IMR-90 (cell line): ENCODE measurements around the gene ENO2. TPM values are rescaled to one million over a fixed set of nuclear protein-coding genes. Genes with fewer than 3 reads are reported as not detected.

Experiments used
- ATAC-seq: fragments of 200-7000 bp; cut with Tn5 transposase; 2 replicates; pipeline ENCODE4 v1.9.1; 2020; ENCODE audit warnings: low read depth, mild to moderate bottlenecking, moderate library complexity
- BruUV-seq: library from RNA; stranded (reverse); fragments of 400-500 nt; replicated peaks from 2 replicates; lab custom pipeline; 2021; lab: Mats Ljungman, UMichigan
- CTCF ChIA-PET: fragments of 300-600 bp; formaldehyde crosslinking; extraction: SDS; loops from one replicate; lab custom pipeline; 2021; ENCODE audit warnings: antibody characterized with exemption; lab: Yijun Ruan, JAX
- POLR2A ChIA-PET: fragments of 300-600 bp; sonication (Branson Sonifier 250); formaldehyde crosslinking; loops from one replicate; lab custom pipeline; 2022; ENCODE audit warnings: antibody characterized with exemption; ENCODE audit not compliant: unreplicated experiment; lab: Charles Lee
- DNase-seq: peaks from one replicate; pipeline ENCODE4 v3.0.0; 2013
- H2AFZ ChIP-seq: replicated peaks from 2 replicates; pipeline ENCODE3; 2013; ENCODE audit warnings: low read length, mild to moderate bottlenecking; ENCODE audit not compliant: poor library complexity
- H2AK5ac ChIP-seq: 2 replicates; pipeline ENCODE4 v1.6.1; 2013; ENCODE audit warnings: low read depth, low read length, inconsistent platforms
- H2AK9ac ChIP-seq: replicated peaks from 2 replicates; pipeline ENCODE3; 2013; ENCODE audit warnings: mild to moderate bottlenecking, low read depth, low read length, moderate library complexity; ENCODE audit not compliant: poor library complexity
- H2BK120ac ChIP-seq: 2 replicates; pipeline ENCODE4 v1.6.1; 2013; ENCODE audit warnings: low read depth, low read length, inconsistent platforms
- H2BK15ac ChIP-seq: 3 replicates; pipeline ENCODE4 v1.6.1; 2013; ENCODE audit warnings: low read depth, low read length, inconsistent platforms
- H2BK20ac ChIP-seq: 2 replicates; pipeline ENCODE4 v1.6.1; 2013; ENCODE audit warnings: low read depth, mild to moderate bottlenecking, inconsistent platforms, low read length, moderate library complexity
- H2BK5ac ChIP-seq: 2 replicates; pipeline ENCODE4 v1.6.1; 2013; ENCODE audit warnings: mild to moderate bottlenecking, low read depth, low read length, inconsistent platforms; ENCODE audit not compliant: poor library complexity, severe bottlenecking
- H3K14ac ChIP-seq: replicated peaks from 2 replicates; pipeline ENCODE4 v1.6.1; 2013; ENCODE audit warnings: low read depth, low read length, inconsistent platforms
- H3K18ac ChIP-seq: 2 replicates; pipeline ENCODE4 v1.6.1; 2013; ENCODE audit warnings: low read depth, low read length, control low read depth
- H3K23ac ChIP-seq: 2 replicates; pipeline ENCODE4 v1.6.1; 2013; ENCODE audit warnings: low read depth, low read length, inconsistent platforms
- H3K27ac ChIP-seq: 2 replicates; pipeline ENCODE4 v1.5.1; 2013; ENCODE audit warnings: mild to moderate bottlenecking, control low read depth, low read length; ENCODE audit not compliant: insufficient read depth
- H3K27me3 ChIP-seq: 2 replicates; pipeline ENCODE4 v1.6.1; 2013; ENCODE audit warnings: low read length; ENCODE audit not compliant: control insufficient read depth, insufficient read depth
- H3K36me3 ChIP-seq: 2 replicates; pipeline ENCODE4 v1.6.1; 2013; ENCODE audit warnings: low read length, mixed read lengths; ENCODE audit not compliant: control insufficient read depth, insufficient read depth
- H3K4ac ChIP-seq: 2 replicates; pipeline ENCODE4 v1.6.1; 2013; ENCODE audit warnings: low read depth, low read length, inconsistent platforms
- H3K4me1 ChIP-seq: 2 replicates; pipeline ENCODE4 v1.6.1; 2013; ENCODE audit warnings: low read length, mixed read lengths; ENCODE audit not compliant: control insufficient read depth, insufficient read depth
- H3K4me2 ChIP-seq: 2 replicates; pipeline ENCODE4 v1.6.1; 2013; ENCODE audit warnings: low read depth, mild to moderate bottlenecking, control low read depth, low read length, moderate library complexity
- H3K4me3 ChIP-seq: 2 replicates; pipeline ENCODE4 v1.5.1; 2013; ENCODE audit warnings: low read depth, mild to moderate bottlenecking, control low read depth, low read length, moderate library complexity; ENCODE audit not compliant: insufficient read depth
- H3K56ac ChIP-seq: 2 replicates; pipeline ENCODE4 v1.6.1; 2013; ENCODE audit warnings: low read length, inconsistent platforms; ENCODE audit not compliant: insufficient read depth; ENCODE audit errors: extremely low read depth
- H3K79me1 ChIP-seq, 2 experiments: 2 replicates each; pipeline ENCODE4 v1.6.1; 2013; ENCODE audit warnings: low read length in 2 of 2, inconsistent platforms in 1 of 2, low read depth in 1 of 2
- H3K9ac ChIP-seq: 2 replicates; pipeline ENCODE4 v1.6.1; 2013; ENCODE audit warnings: low read depth, low read length, control low read depth
- H3K9me1 ChIP-seq: 2 replicates; pipeline ENCODE4 v1.6.1; 2013; ENCODE audit warnings: low read length, inconsistent platforms; ENCODE audit not compliant: insufficient read depth
- H3K9me3 ChIP-seq: 2 replicates; pipeline ENCODE4 v1.6.1; 2013; ENCODE audit warnings: low read length; ENCODE audit not compliant: control insufficient read depth, insufficient read depth
- H4K20me1 ChIP-seq: 2 replicates; pipeline ENCODE4 v1.6.1; 2013; ENCODE audit warnings: low read length, inconsistent platforms; ENCODE audit not compliant: insufficient read depth
- H4K5ac ChIP-seq: 2 replicates; pipeline ENCODE4 v1.6.1; 2013; ENCODE audit warnings: mild to moderate bottlenecking, low read depth, low read length, control low read depth
- H4K8ac ChIP-seq, 2 experiments: 2 replicates each; pipeline ENCODE4 v1.6.1; 2013; ENCODE audit warnings: low read depth in 2 of 2, low read length in 2 of 2, control low read depth in 1 of 2, inconsistent platforms in 1 of 2
- H4K91ac ChIP-seq: 2 replicates; pipeline ENCODE4 v1.6.1; 2013; ENCODE audit warnings: low read depth, low read length, inconsistent platforms; ENCODE audit not compliant: insufficient read depth
- BHLHE40 ChIP-seq: fragments of 150-350 bp; IDR thresholded peaks from 2 replicates; pipeline ENCODE4 v1.6.1; 2016; ENCODE audit warnings: mild to moderate bottlenecking, low read depth, low read length
- ELK1 ChIP-seq: fragments of 150-350 bp; IDR thresholded peaks from 2 replicates; pipeline ENCODE4 v1.6.1; 2016; ENCODE audit warnings: low read depth, mild to moderate bottlenecking, low read length, moderate library complexity, borderline replicate concordance
- FOS ChIP-seq: fragments of 150-350 bp; IDR thresholded peaks from 2 replicates; pipeline ENCODE4 v1.6.1; 2016; ENCODE audit warnings: low read depth, low read length
- MAFK ChIP-seq: IDR thresholded peaks from 2 replicates; pipeline ENCODE4 v1.6.1; 2012; ENCODE audit warnings: low read depth, low read length, improper control_type of control experiment
- MXI1 ChIP-seq: IDR thresholded peaks from 2 replicates; pipeline ENCODE4 v1.6.1; 2012; ENCODE audit warnings: low read depth, mild to moderate bottlenecking, low read length, moderate library complexity, borderline replicate concordance
- NFE2L2 ChIP-seq: fragments of 150-350 bp; IDR thresholded peaks from 2 replicates; pipeline ENCODE4 v1.6.1; 2016; ENCODE audit warnings: low read depth, mild to moderate bottlenecking, low read length
- POLR2A ChIP-seq: IDR thresholded peaks from 2 replicates; pipeline ENCODE4 v1.6.1; 2012; ENCODE audit warnings: mild to moderate bottlenecking, low read depth, low read length
- RAD21 ChIP-seq: IDR thresholded peaks from 2 replicates; pipeline ENCODE4 v1.6.1; 2012; ENCODE audit warnings: low read length, improper control_type of control experiment
- RFX5 ChIP-seq: IDR thresholded peaks from 2 replicates; pipeline ENCODE4 v1.8.0; 2012; ENCODE audit warnings: low read depth, mild to moderate bottlenecking, low read length, moderate library complexity
- SMC3 ChIP-seq: fragments of 150-350 bp; IDR thresholded peaks from 2 replicates; pipeline ENCODE4 v1.6.1; 2016; ENCODE audit warnings: low read depth, mild to moderate bottlenecking, antibody characterized with exemption, low read length, moderate library complexity
- WGBS, 2 experiments: methylation state at CpG; one replicate each; pipeline versions ENCODE4 v1.1.5 to v1.1.7; 2013; ENCODE audit warnings: missing lambda C conversion rate in 2 of 2; ENCODE audit not compliant: insufficient read length in 1 of 2; ENCODE audit errors: extremely low coverage in 2 of 2; 5-methylcytosine and 5-hydroxymethylcytosine counted together
- dilution Hi-C: fragments of 300-500 bp; cut with HindIII; formaldehyde crosslinking; loops from one replicate; pipeline ENCODE4 v1.14.3; 2018; ENCODE audit warnings: low sequenced_read_pairs; ENCODE audit not compliant: unreplicated experiment
- in situ Hi-C: fragments of 300-500 bp; cut with MboI; formaldehyde crosslinking; loops from 3 replicates; pipeline ENCODE4 v1.14.3; 2019; ENCODE audit warnings: low sequenced_read_pairs, inconsistent platforms, mixed read lengths
- intact Hi-C: fragments of 100-400 bp; cut with micrococcal nuclease; formaldehyde crosslinking; loops from 2 replicates; pipeline ENCODE4 v1.10.0; 2022
- polyA plus RNA-seq, 3 experiments: library from polyadenylated mRNA; depleted of rRNA; stranded (reverse); fragments of >200 nt; gene quantifications; 2 replicates each; pipeline ENCODE4 v1.2.3, GENCODE V29; 2012; ENCODE audit warnings: low replicate concordance in 1 of 3
- total RNA-seq: library from RNA; depleted of rRNA; stranded (reverse); fragments of >200 nt; gene quantifications from 2 replicates; pipeline ENCODE4 v1.2.3, GENCODE V29; 2012
- TF ChIP-seq, protein P1 (sequence below): conservative IDR thresholded peaks from 2 replicates; pipeline ENCODE4 v1.5.1; 2012; ENCODE audit warnings: mild to moderate bottlenecking, low read depth, low read length, improper control_type of control experiment
- TF ChIP-seq, protein P2 (sequence below): fragments of 150-350 bp; IDR thresholded peaks from 2 replicates; pipeline ENCODE4 v1.6.1; 2017; ENCODE audit warnings: mild to moderate bottlenecking, antibody characterized with exemption, low read length, low read depth

Gene ENO2
- total and polyA plus RNA-seq, 2 of the 4 experiments (the other 2 are of a cell fraction): 28.3 to 92.8 TPM

- Histone ChIP-seq H3K27ac (peak overlapping the region; percentile 97), H4K5ac (no peak overlapping the region), H2BK5ac (peak overlapping the region; percentile 23), H4K8ac (no peak overlapping the region; a peak in 1 of 4 replicates), H3K56ac (0 out of 2 replicates have a peak overlapping the region, but pooled peaks have one; percentile 14), H2AFZ (no peak overlapping the region), H3K79me1 (peaks cover 26 to 64% of the 10 kb centered on the region in 2 experiments), H3K4me3 (peak overlapping the region; percentile 87), H3K27me3 (no peaks in the 10 kb centered on the region), H4K91ac (no peak overlapping the region), H3K9me3 (no peaks in the 10 kb centered on the region), H4K20me1 (peaks cover 51% of the 10 kb centered on the region), H3K4me1 (peaks cover 19% of the 10 kb centered on the region), H2BK15ac (no peak overlapping the region), H3K36me3 (peaks cover 40% of the 10 kb centered on the region), H3K23ac (peak overlapping the region; percentile 67; the same call in 1 of the 2 replicates), H3K9ac (peak overlapping the region; percentile 100), H3K18ac (no peak overlapping the region), H3K4me2 (peak overlapping the region; percentile 94), H2BK120ac (no peak overlapping the region), H2BK20ac (no peak overlapping the region), H3K9me1 (0 out of 2 replicates have a peak, but pooled peaks cover 7% of the 10 kb centered on the region), H3K14ac (peak overlapping the region; percentile 16; the same call in 1 of the 2 replicates), H2AK9ac (peak overlapping the region; percentile 100), H2AK5ac (0 out of 2 replicates have a peak overlapping the region, but pooled peaks have one; percentile 8), H3K4ac (no peak overlapping the region)
- DNase-seq (peak; percentile 70), ATAC-seq (no peak)
- BruUV-seq: no TSS peak
- 14% methylated on average over 4 of the region's 12 CpGs; no CpG with 5 or more reads in 1 of the 2 experiments for WGBS, 2 experiments
- in situ Hi-C loops (loop anchor here (5.0 kb wide), 1 partner anchor 93 kb away; no protein-coding TSS in a partner anchor), dilution Hi-C loops (no loop called here), intact Hi-C loops (loop anchor here (1.0 to 5.0 kb wide), 5 partner anchors 17 to 768 kb away; partner anchors contain the start of genes RNU7-1 and USP5)
- CTCF ChIA-PET: interaction anchor here (0.6 to 2.0 kb wide), 4 partner anchors 22 to 256 kb away, joined by 3 to 8 read pairs (median 4); no protein-coding TSS in a partner anchor
- POLR2A ChIA-PET: interaction anchor here (0.6 to 1.2 kb wide), 2 partner anchors 22 to 56 kb away, joined by 3 to 5 read pairs; no protein-coding TSS in a partner anchor
- TF ChIP-seq MXI1 (peak; percentile 86), ELK1 (no peak), NFE2L2 (no peak), BHLHE40 (no peak), POLR2A (no peak), MAFK (no peak), RAD21 (peak; percentile 69), RFX5 (no peak), FOS (no peak), SMC3 (peak; percentile 38; the same call in 1 of the 2 replicates)
- TF ChIP-seq, protein P1, sequence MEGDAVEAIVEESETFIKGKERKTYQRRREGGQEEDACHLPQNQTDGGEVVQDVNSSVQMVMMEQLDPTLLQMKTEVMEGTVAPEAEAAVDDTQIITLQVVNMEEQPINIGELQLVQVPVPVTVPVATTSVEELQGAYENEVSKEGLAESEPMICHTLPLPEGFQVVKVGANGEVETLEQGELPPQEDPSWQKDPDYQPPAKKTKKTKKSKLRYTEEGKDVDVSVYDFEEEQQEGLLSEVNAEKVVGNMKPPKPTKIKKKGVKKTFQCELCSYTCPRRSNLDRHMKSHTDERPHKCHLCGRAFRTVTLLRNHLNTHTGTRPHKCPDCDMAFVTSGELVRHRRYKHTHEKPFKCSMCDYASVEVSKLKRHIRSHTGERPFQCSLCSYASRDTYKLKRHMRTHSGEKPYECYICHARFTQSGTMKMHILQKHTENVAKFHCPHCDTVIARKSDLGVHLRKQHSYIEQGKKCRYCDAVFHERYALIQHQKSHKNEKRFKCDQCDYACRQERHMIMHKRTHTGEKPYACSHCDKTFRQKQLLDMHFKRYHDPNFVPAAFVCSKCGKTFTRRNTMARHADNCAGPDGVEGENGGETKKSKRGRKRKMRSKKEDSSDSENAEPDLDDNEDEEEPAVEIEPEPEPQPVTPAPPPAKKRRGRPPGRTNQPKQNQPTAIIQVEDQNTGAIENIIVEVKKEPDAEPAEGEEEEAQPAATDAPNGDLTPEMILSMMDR: peak; percentile 77
- TF ChIP-seq, protein P2, sequence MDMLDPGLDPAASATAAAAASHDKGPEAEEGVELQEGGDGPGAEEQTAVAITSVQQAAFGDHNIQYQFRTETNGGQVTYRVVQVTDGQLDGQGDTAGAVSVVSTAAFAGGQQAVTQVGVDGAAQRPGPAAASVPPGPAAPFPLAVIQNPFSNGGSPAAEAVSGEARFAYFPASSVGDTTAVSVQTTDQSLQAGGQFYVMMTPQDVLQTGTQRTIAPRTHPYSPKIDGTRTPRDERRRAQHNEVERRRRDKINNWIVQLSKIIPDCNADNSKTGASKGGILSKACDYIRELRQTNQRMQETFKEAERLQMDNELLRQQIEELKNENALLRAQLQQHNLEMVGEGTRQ: no peak
Observed at GRCh38 chr12:6869049-6870021, 45.0 kb upstream of the ENO2 start.
